Measurements from ENCODE around the gene SLC11A2. TPM values are rescaled to one million over a fixed set of nuclear protein-coding genes. Genes with fewer than 3 reads are reported as not detected.

The SLC11A2 gene
- total and polyA plus RNA-seq, 2 of the 8 experiments (the other 6 are each of a cell fraction or from before 2014, with no cell fraction given) = 55.0 to 61.5 TPM

DNA sequence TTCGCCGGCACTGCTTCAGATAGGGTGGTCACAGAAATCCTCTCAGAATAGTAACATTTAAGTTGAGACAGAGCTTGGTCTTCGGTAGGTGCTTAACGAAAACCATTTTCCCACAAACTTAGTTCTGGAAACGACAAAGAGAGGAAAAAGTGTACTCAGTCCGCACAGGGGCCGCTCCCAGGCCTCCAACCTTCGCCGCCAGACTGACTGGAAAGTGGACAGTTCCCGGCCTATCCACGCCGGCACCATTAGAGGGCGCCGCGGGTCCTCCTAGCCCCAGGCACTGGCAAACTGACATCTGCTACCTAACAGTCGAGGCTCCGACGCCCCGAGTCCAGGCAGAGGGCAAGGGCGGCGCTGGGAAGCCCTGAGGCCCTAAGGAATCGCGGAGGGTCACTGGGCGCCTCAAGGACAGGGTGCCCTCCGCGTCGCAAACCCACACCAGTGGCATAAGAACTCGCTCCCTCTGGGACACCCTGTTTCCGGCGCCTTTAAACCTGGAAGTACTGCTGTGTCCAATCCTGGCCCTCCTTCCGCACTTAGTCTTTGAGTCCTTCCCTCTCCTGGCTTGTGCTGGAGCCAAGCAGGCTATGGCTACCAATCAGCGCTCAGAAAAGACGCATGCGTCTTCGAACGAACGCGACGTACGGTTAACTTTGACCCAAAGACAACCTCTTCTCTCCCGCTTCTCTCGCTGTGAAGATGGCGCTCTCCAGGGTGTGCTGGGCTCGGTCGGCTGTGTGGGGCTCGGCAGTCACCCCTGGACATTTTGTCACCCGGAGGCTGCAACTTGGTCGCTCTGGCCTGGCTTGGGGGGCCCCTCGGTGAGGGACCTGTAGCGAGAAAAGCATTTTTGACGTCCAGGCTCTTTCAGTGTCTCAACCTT, 21.7 kb upstream of the SLC11A2 start, which contains the start of gene LETMD1 (continued):
- TF ChIP-seq RXRA (IDR thresholded peaks at IDR 0.05; ENCODE audit: insufficient read depth, low read depth, low read length) (no peak), YY1 (IDR thresholded peaks at IDR 0.05; ENCODE audit: low read depth, low read length) (peak; percentile 82), RAD21 (IDR thresholded peaks at IDR 0.05 in 1 of 2, conservative IDR thresholded peaks at IDR 0.05 in 1 of 2; ENCODE audit: low read depth in 2 of 2, low read length in 2 of 2) (peak; percentile 73 to 82), POLR2AphosphoS5 (IDR thresholded peaks at IDR 0.05; ENCODE audit: low read depth, low read length) (peak; percentile 81), TAF1 (IDR thresholded peaks at IDR 0.05; ENCODE audit: low read depth, low read length) (peak; percentile 76), SIN3A (conservative IDR thresholded peaks at IDR 0.05 in 1 of 2, IDR thresholded peaks at IDR 0.05 in 1 of 2; ENCODE audit: low read depth in 1 of 2, low read length in 2 of 2) (peak; percentile 68 to 94; a peak in 2 of 4 replicates), GTF2F1 (IDR thresholded peaks at IDR 0.05; ENCODE audit: borderline replicate concordance, low read depth, low read length) (0 out of 2 replicates have a peak, but pooled peaks have one; percentile 29), KDM4A (IDR thresholded peaks at IDR 0.05; ENCODE audit: low read depth, low read length, severe bottlenecking) (peak; percentile 68), CTBP2 (IDR thresholded peaks at IDR 0.05; ENCODE audit: borderline replicate concordance, insufficient read depth, insufficient read length, low read length) (no peak), SIRT6 (IDR thresholded peaks at IDR 0.05; ENCODE audit: low read length) (no peak), MAX (IDR thresholded peaks at IDR 0.05) (peak; percentile 79), ZNF274 (IDR thresholded peaks at IDR 0.05; ENCODE audit: borderline replicate concordance, extremely low read depth, low read length) (no peak), PHF8 (conservative IDR thresholded peaks at IDR 0.05; ENCODE audit: low read depth, low read length) (peak; percentile 66), TCF12 (IDR thresholded peaks at IDR 0.05; ENCODE audit: low read depth, low read length) (0 out of 2 replicates have a peak, but pooled peaks have one; percentile 54), CTCF (IDR thresholded peaks at IDR 0.05; ENCODE audit: control extremely low read depth in 1 of 3, insufficient read depth in 1 of 3, low read depth in 1 of 3, low read length in 3 of 3) (peak; percentile 88 to 93 (median 92)), POLR2A (IDR thresholded peaks at IDR 0.05; ENCODE audit: control extremely low read depth in 1 of 2, low read depth in 2 of 2, low read length in 2 of 2) (peak; percentile 38 to 78)

All from H1 (cell line).